Measurements from ENCODE around the gene PTCH2. TPM values are rescaled to one million over a fixed set of nuclear protein-coding genes. Genes with fewer than 3 reads are reported as not detected.
A peak's percentile ranks its signal among the peaks of the same experiment; 100 is the strongest.

Gene PTCH2
- total and polyA plus RNA-seq, 2 experiments from 2014 or later: 0.66 to 0.97 TPM

DNA sequence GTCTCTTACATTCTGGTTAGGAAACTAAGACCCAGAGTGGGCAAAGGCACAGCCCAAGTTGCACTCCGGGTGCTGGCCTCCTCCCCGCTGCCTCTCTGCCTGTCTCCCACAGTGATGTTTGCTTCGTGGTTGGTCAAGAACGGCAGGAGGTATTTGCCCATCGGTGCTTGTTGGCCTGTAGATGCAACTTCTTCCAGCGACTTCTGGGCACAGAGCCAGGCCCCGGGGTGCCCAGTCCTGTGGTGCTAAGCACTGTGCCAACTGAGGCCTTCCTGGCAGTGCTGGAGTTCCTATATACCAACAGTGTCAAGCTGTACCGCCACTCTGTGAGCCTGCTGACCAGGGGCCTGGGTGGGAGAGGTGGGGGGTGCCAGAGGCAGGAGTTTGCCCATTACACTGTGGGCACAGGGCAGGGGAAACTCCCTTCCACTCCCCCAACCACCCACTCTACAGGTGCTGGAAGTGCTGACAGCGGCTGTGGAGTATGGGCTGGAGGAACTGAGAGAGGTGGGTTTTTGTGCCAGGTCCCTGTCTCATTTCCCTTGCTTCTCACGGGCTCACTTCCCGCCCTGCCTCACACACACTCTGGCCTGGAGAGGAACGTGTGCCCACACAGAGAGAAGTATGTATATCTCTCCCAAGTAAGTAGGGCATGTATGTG, 32.8 kb downstream of the PTCH2 start:
- Histone ChIP-seq H3K27ac (no peak overlapping the region), H3K27me3 (no peaks in the 10 kb centered on the region), H3K4me3 (no peak overlapping the region), H3K4me1 (ENCODE audit: low read depth) (peaks cover 32% of the 10 kb centered on the region), H3K9me3 (ENCODE audit: low read depth) (no peaks in the 10 kb centered on the region), H3K36me3 (peaks cover 6% of the 10 kb centered on the region)
- TF ChIP-seq, protein P1, sequence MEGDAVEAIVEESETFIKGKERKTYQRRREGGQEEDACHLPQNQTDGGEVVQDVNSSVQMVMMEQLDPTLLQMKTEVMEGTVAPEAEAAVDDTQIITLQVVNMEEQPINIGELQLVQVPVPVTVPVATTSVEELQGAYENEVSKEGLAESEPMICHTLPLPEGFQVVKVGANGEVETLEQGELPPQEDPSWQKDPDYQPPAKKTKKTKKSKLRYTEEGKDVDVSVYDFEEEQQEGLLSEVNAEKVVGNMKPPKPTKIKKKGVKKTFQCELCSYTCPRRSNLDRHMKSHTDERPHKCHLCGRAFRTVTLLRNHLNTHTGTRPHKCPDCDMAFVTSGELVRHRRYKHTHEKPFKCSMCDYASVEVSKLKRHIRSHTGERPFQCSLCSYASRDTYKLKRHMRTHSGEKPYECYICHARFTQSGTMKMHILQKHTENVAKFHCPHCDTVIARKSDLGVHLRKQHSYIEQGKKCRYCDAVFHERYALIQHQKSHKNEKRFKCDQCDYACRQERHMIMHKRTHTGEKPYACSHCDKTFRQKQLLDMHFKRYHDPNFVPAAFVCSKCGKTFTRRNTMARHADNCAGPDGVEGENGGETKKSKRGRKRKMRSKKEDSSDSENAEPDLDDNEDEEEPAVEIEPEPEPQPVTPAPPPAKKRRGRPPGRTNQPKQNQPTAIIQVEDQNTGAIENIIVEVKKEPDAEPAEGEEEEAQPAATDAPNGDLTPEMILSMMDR (IDR thresholded peaks at IDR 0.05; ENCODE audit: low read depth, low read length): no peak
- DNase-seq (ENCODE audit: low read depth in 1 of 2, low spot score in 1 of 2): peak in 1 of 2 donors; percentile 64

DNA sequence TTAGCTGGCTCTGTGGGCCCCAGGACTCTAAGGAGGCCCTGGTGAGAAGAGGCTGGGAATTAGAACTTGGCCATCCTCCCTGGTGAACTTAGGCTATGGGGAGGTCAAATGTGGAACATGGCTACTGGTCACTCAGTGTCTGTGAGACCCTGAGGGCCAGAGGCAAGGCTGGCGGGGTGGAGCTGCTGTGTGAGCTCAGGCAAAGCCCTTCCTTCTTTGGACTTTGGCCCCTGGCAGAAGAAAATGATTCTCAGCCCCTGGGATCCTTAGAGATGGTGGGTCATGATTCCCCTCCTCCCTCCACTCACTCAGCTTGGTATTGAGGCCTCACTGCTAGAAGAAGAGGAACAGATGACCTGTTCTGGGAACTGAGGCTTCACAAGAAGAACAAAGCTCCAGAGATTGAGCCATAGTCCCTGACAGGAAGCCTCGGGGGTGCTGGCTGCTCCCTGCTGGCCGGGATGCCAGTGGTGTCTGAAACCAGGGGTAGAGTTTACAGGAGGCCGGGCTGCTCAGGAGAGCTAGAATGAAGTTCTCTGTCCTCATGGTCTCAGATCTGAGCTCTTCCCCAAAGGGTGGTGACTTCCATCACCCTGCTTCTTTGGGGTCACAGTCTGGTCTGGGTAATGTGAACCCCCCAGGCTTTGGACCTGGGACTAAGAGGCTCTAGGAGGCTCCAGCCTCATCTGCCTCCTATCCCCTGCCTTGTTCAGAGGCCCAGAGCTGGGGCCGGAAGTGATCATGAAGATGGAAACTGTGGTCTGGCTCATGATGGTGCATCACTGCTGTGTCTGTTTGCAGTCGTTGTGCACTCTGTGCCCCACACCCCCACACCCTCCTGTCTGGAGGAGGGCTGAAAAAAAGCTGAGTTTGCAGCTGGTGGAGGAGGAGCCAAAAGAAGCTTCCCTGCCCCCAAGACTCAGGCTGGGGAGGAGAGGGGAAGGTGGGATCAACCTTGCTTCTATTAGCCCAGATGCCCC, 33.8 kb downstream of the PTCH2 start:
- no peaks in the 10 kb centered on the region for H3K27me3 ChIP-seq
- TF ChIP-seq, protein P1 (IDR thresholded peaks at IDR 0.05; ENCODE audit: low read depth, low read length): peak; percentile 32
- peaks cover 6% of the 10 kb centered on the region for H3K36me3 ChIP-seq
- peak overlapping the region; percentile 87 for H3K27ac ChIP-seq
- H3K4me1 ChIP-seq (ENCODE audit: low read depth): peaks cover 32% of the 10 kb centered on the region
- DNase-seq (ENCODE audit: low read depth in 1 of 2, low spot score in 1 of 2): peak in 1 of 2 donors; percentile 88
- H3K9me3 ChIP-seq (ENCODE audit: low read depth): no peaks in the 10 kb centered on the region
- H3K4me3 ChIP-seq: no peak overlapping the region

DNA sequence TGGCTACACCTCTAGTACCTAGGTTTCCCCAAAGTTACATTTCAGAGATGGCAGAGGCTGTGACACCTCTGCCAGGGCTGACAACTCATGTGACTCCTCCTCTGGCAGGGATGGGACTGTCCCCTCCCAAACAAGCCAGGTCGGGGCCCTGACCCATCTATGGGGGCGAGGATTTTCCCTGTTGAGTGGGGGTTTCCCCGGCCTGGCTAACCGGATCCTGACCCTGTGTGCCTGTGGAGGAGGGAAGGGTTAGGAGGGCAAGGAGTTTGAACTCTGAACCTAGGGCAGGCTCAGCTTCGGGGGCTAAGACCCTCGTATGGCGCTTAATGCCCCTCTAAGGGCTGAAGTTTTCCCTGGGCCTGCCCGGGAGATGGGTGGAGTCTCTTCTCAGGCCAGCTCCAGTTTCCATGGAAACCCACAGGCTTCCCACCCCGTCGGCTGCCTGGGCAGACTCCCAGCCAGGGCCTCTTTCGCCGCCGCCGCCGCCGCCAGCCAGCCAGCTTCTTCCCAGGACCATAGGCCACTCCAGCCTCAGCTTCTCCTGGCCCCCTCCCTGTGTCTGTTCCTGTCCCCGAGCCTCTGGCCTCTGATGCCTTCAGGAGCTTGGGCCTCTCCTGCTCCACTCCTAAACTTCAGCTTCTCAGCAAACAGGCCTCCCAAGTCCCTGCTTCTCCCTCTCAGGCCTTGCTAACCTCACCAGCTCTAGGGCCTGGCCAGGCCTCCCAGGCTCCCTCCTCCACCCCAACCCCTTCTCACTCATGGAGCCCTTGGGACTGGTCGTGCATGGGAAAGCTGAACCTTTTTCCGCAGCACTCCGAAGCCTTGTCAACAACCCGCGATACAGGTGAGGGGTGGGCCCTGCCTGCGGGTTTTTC, 34.8 kb downstream of the PTCH2 start, which contains the start of gene BTBD19:
Gene BTBD19, plus strand, starts transcription at position 461 of the 875 bp plus-strand sequence. Its CDS starts 298 bp downstream, at position 759.
- H3K4me3 ChIP-seq: no peak within 1 kb of the TSS
- TF ChIP-seq, protein P1 (IDR thresholded peaks at IDR 0.05; ENCODE audit: low read depth, low read length): no peak
- no peaks in the 10 kb centered on the region for H3K9me3 ChIP-seq (ENCODE audit: low read depth)
- peak; percentile 63 to 97 for DNase-seq (ENCODE audit: low read depth in 1 of 2, low spot score in 1 of 2)
- H3K4me1 ChIP-seq (ENCODE audit: low read depth): peaks cover 32% of the 10 kb centered on the region
- H3K27me3 ChIP-seq: no peaks in the 10 kb centered on the region
- peak within 1 kb of the TSS; percentile 87 for H3K27ac ChIP-seq
- H3K36me3 ChIP-seq: peaks cover 6% of the 10 kb centered on the region

DNA sequence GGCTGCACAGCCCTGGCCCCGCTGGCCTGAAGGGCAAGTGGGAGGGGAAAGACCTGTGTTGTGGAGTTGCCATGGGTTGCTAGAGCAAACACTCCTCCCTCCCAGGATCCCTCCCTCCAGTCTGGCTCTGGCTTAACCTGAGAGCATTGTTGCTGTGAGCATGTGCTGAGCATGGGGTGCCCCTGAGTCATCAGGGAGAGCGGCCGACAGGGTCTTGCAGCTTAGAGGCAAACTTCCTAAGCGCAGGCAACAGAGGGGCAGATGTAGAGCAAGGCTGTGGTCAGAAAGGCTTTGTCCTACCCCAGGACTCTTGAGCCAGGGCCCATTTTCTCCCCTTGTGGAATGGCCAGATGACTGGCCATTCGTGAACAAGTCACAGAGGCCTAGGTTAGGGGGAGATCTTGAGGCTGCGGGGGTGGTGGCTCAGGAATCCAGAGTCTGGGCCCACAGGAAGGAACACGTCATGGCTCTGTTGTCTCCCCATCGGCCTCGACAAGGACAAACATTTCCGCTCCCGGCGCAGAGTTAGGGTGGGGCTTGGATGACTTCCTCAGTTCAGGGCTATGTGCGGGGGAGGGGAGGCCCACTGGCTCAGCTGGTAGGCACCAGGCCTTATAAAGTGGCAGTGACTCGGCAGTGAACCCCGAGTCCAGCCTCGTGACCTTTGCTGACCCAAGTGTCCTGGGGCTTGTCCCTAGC, 35.5 kb downstream of the PTCH2 start:
- Histone ChIP-seq H3K36me3 (peaks cover 6% of the 10 kb centered on the region), H3K4me1 (ENCODE audit: low read depth) (peaks cover 36% of the 10 kb centered on the region), H3K27ac (peak overlapping the region; percentile 87), H3K9me3 (ENCODE audit: low read depth) (no peaks in the 10 kb centered on the region), H3K27me3 (no peaks in the 10 kb centered on the region), H3K4me3 (no peak overlapping the region)
- DNase-seq (ENCODE audit: low read depth in 1 of 2, low spot score in 1 of 2): peak; percentile 67 to 100
- TF ChIP-seq, protein P1 (IDR thresholded peaks at IDR 0.05; ENCODE audit: low read depth, low read length): no peak

Data from cardiac muscle cell (in vitro differentiated cells and primary cell).